Omental fat pad (tissue), 4 donors: Measurements from ENCODE around the gene SMAD5. TPM values are rescaled to one million over a fixed set of nuclear protein-coding genes. Genes with fewer than 3 reads are reported as not detected.

Source experiments
- ATAC-seq: fragments of 150-250 bp; one replicate; pipeline ENCODE4 v1.9.1; 2016; ENCODE audit warnings: mild to moderate bottlenecking, moderate library complexity; ENCODE audit not compliant: low FRiP score
- DNase-seq: peaks from one replicate; pipeline ENCODE4 v3.0.0-alpha.2; 2019; ENCODE audit warnings: low spot score
- total RNA-seq, 4 donors: library from RNA; depleted of rRNA; stranded (reverse); fragments of >200 nt; gene quantifications; one replicate each; pipeline ENCODE4 v1.1.0, GENCODE V29; 2016
- TF ChIP-seq, protein P1 (sequence below), 3 donors: fragments of 450-650 bp; IDR thresholded peaks; one replicate each; pipeline ENCODE4 v1.5.1; 2016 to 2017; ENCODE audit warnings: antibody characterized with exemption in 3 of 3, mild to moderate bottlenecking in 3 of 3, moderate library complexity in 2 of 3

Gene SMAD5
- total RNA-seq, 4 donors from 2014 or later, result 36.9 to 64.9 (median 43.1) TPM

DNA sequence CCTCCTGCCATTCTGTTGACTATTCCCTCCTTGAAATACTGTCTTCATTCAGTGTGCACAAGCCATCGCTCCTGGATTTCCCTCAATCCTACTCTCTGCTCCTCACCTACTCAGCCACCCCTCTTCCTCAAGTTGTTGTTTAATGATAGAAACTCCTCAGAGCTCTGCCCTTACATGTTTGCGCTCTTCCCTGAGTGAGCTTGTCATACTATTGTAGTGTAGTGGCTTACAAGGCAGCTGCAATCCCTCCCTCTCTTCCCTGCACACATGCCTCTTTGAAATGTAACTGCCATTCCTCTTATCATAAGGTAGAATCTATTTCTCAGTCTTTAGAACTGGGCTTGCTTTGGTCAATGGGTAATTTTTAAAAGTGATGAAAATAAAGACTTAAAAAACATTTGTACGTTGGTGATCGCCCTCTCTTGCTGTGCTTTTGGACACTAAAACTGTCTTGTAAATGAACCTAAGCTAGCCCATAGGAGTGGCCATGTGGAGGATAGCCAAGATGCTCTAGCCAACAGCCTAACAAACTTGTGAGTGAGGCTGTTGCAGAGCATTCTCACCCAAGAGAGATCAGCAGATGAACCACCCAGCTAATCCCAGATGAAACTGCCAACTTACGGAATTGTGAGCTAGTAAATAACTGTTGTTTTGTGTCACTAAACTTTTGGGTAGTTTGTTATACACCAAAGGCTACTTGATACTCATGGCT, 18.1 kb upstream of the SMAD5 start:
- no peak for DNase-seq
- TF ChIP-seq, protein P1, sequence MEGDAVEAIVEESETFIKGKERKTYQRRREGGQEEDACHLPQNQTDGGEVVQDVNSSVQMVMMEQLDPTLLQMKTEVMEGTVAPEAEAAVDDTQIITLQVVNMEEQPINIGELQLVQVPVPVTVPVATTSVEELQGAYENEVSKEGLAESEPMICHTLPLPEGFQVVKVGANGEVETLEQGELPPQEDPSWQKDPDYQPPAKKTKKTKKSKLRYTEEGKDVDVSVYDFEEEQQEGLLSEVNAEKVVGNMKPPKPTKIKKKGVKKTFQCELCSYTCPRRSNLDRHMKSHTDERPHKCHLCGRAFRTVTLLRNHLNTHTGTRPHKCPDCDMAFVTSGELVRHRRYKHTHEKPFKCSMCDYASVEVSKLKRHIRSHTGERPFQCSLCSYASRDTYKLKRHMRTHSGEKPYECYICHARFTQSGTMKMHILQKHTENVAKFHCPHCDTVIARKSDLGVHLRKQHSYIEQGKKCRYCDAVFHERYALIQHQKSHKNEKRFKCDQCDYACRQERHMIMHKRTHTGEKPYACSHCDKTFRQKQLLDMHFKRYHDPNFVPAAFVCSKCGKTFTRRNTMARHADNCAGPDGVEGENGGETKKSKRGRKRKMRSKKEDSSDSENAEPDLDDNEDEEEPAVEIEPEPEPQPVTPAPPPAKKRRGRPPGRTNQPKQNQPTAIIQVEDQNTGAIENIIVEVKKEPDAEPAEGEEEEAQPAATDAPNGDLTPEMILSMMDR (IDR thresholded peaks at IDR 0.05), result no peak
- no peak for ATAC-seq

DNA sequence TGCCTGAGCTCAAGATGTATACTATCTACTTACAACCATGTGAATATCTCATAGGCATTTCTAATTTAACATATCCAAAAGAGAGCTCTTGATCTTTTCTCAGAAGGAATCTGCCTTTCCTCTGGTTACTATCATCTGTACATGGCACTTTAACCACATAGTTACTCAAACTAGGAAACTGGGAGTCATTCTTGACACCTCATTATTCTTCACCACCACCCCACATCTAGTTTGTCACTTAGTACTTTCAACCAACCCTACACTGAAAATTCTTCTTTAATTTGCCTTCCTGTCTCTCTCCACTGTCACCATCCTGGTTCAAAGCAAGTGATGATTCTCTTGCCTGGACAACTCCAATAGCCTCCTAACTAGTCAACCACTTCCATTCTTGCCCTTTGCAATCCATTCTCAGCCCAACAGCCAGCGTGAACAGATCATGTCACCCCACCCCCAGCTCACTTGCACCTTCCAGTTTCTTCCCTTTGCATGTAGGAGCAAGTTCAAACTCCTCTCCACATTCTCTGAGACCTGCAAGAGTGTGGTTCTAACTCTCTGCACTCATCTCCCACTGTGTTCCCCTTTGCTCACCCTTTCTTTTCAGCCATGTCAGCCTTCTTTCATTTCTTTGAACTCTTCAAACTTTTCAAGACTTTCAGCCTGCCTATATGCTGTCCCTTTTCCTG, 17.3 kb upstream of the SMAD5 start:
- DNase-seq, result no peak
- TF ChIP-seq, protein P1 (IDR thresholded peaks at IDR 0.05), result no peak
- no peak for ATAC-seq

DNA sequence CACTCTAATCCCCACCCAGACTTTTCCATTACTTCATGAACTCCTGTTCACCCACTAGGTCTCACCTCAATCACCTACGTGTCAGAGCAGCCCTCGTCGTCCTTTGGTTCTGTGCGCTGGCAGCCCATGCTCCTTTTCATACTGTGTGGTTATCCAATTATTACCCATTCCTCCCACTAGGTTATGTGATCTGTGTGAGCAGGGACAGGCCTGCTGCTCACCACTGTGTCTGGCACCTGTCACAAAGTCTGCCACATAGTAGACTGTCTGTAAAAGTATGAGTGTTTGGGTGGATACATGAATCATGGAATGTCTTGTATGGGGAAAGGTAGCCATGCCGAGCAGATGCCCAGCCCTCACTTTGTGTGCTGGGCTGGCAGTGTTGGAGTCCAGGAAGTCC, 12.1 kb upstream of the SMAD5 start:
- TF ChIP-seq, protein P1 (IDR thresholded peaks at IDR 0.05), result no peak
- ATAC-seq, result no peak
- DNase-seq, result no peak

DNA sequence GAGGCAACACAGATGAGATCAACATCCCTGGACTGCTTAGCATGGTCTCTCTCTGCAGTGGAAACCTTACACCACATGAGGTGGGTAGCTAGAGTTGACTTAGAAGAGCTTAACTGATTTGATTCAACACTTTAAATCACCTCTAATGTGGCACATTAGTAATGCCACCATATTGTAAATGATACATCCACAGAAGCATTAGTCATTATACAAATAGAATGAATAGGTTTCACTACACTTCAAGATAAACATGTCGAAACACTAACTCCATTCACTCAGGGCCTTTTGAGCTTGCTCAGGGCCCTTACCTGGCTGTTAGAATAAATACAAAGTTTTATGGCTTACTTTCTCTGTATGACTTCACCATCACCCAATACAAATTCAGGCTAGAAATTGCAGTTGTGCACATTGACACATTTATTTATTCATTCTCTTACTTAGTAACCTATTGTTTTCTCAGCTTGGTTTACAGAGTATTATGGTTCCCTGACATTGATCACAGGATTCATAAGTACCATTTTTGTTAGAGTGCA, 9.3 kb upstream of the SMAD5 start:
- ATAC-seq (no peak), DNase-seq (no peak)
- TF ChIP-seq, protein P1 (IDR thresholded peaks at IDR 0.05), result no peak

DNA sequence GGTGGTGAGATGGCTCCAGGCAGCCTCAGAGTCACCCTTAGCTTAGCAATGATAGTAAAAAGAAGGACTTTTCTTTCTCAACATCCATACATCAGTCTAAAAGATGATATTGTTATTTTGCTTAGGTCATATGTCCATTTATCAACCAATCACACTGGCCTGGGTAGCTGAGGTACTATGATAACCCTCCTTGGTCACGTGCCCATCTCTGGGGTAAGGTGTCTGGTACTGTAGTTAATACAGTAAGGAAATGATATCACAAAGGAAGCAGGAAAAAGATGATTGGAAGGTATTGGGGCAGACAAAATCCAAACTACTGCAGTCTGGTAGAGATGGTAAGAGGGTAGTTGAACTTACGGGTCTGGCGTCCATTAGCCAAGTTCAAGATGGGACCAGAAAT, 5.1 kb upstream of the SMAD5 start:
- ATAC-seq (no peak), DNase-seq (no peak)
- TF ChIP-seq, protein P1 (IDR thresholded peaks at IDR 0.05), result no peak

DNA sequence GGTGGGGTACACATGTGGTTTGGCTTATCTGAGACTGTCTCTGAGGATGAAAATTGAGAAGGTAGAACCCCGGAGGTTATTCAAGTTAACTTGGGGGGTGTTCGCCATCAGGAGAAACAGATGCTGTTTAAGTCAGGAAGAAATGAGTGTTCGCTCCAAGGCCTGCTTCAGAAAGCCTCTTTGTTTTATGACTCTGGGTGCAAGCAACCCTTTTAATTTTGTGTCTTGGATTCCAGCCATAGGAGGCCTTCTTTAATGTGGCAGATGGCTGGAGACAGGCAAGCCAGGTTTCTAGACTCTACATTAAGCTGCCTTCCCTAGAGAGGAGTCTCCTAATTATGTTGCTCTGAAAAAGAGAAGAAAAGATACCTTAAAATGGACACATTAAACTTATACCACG, 4.2 kb upstream of the SMAD5 start:
- TF ChIP-seq, protein P1 (IDR thresholded peaks at IDR 0.05), result no peak
- ATAC-seq, result no peak
- DNase-seq, result no peak
